Keratinocyte (primary cell): ENCODE results near the gene CYP19A1. TPM values are rescaled to one million over a fixed set of nuclear protein-coding genes. Genes with fewer than 3 reads are reported as not detected.

Source experiments
- DNase-seq: peaks from one replicate; pipeline ENCODE4 v3.0.0-alpha.2; 2011; ENCODE audit warnings: low read depth, missing footprints, low spot score
- FAIRE-seq: peaks from 2 replicates; lab custom pipeline; 2011; peaks lifted over from hg19 to GRCh38; lab: Jason Lieb, UNC
- H2AFZ ChIP-seq: 2 replicates; pipeline ENCODE4 v1.6.0; 2012; ENCODE audit warnings: low read length, control low read depth, inconsistent platforms; ENCODE audit not compliant: control insufficient read depth
- H3K27ac ChIP-seq: 2 replicates; pipeline ENCODE4 v1.5.1; 2011; ENCODE audit warnings: low read length; ENCODE audit not compliant: control insufficient read depth, insufficient read depth
- H3K27me3 ChIP-seq: 3 replicates; pipeline ENCODE4 v1.6.0; 2011; ENCODE audit warnings: low read length; ENCODE audit not compliant: control insufficient read depth, insufficient read depth; ENCODE audit errors: extremely low read depth
- H3K36me3 ChIP-seq, 2 experiments: 2 replicates in 1 of 2; 3 replicates in 1 of 2; pipeline ENCODE4 v1.5.1; 2011; ENCODE audit warnings: low read length in 2 of 2, mild to moderate bottlenecking in 1 of 2; ENCODE audit not compliant: control insufficient read depth in 2 of 2, insufficient read depth in 2 of 2; ENCODE audit errors: extremely low read depth in 1 of 2
- H3K4me1 ChIP-seq: 3 replicates; pipeline ENCODE4 v1.5.1; 2011; ENCODE audit warnings: low read length; ENCODE audit not compliant: control insufficient read depth, insufficient read depth; ENCODE audit errors: extremely low read depth
- H3K4me2 ChIP-seq: 3 replicates; pipeline ENCODE4 v1.6.0; 2011; ENCODE audit warnings: low read depth, low read length; ENCODE audit not compliant: control insufficient read depth, insufficient read depth; ENCODE audit errors: extremely low read depth
- H3K4me3 ChIP-seq, 3 experiments: fragments of 200-600 bp in 1 of 3; sonication (generic) in 1 of 3; 2 replicates in 2 of 3; 3 replicates in 1 of 3; pipeline ENCODE4 v1.5.1; 2011 to 2016; ENCODE audit warnings: low read length in 3 of 3, mild to moderate bottlenecking in 3 of 3, control low read depth in 2 of 3, inconsistent platforms in 1 of 3, low read depth in 1 of 3, mixed read lengths in 1 of 3, mixed run types in 1 of 3, moderate library complexity in 1 of 3; ENCODE audit not compliant: control insufficient read depth in 2 of 3, insufficient read depth in 2 of 3; ENCODE audit errors: extremely low read depth in 1 of 3
- H3K79me2 ChIP-seq: 2 replicates; pipeline ENCODE4 v1.6.0; 2012; ENCODE audit warnings: low read length; ENCODE audit not compliant: control insufficient read depth, insufficient read depth
- H3K9ac ChIP-seq: 3 replicates; pipeline ENCODE4 v1.6.0; 2011; ENCODE audit warnings: low read length; ENCODE audit not compliant: control insufficient read depth, insufficient read depth; ENCODE audit errors: extremely low read depth
- H3K9me1 ChIP-seq: 3 replicates; pipeline ENCODE4 v1.6.0; 2011; ENCODE audit warnings: low read length; ENCODE audit not compliant: control insufficient read depth, insufficient read depth; ENCODE audit errors: extremely low read depth
- H3K9me3 ChIP-seq: 2 replicates; pipeline ENCODE4 v1.5.1; 2012; ENCODE audit warnings: low read depth, low read length; ENCODE audit not compliant: control insufficient read depth
- H4K20me1 ChIP-seq: 3 replicates; pipeline ENCODE4 v1.6.0; 2011; ENCODE audit warnings: low read length; ENCODE audit not compliant: control insufficient read depth, insufficient read depth; ENCODE audit errors: extremely low read depth
- EZH2 ChIP-seq: IDR thresholded peaks from one replicate; pipeline ENCODE4 v1.6.1; 2012; ENCODE audit warnings: inconsistent platforms, mild to moderate bottlenecking, low read length, moderate library complexity
- dilution Hi-C: fragments of 300-500 bp; cut with MboI; formaldehyde crosslinking; loops from one replicate; pipeline ENCODE4 v1.7.0; 2020; ENCODE audit warnings: low sequenced_read_pairs; ENCODE audit not compliant: extremely low pct_ligation_motif_present
- polyA plus RNA-seq, 5 experiments: library from polyadenylated mRNA; depleted of rRNA in 3 of 5; stranded (reverse) in 3 of 5; stranded (forward) in 1 of 5; unstranded in 1 of 5; fragments of >200 nt; gene quantifications; 1 replicate in 1 of 5; 2 replicates in 3 of 5; 3 replicates in 1 of 5; pipeline versions ENCODE4 v1.2.1 to v1.2.3, GENCODE V29; 2011 to 2012; ENCODE audit warnings: missing spikeins in 2 of 5, low read depth in 1 of 5, low replicate concordance in 1 of 5
- TF ChIP-seq, protein P1 (sequence below), 3 experiments: IDR thresholded peaks in 1 of 3; conservative IDR thresholded peaks in 1 of 3; optimal IDR thresholded peaks in 1 of 3; 2 replicates in 2 of 3; 3 replicates in 1 of 3; pipeline versions ENCODE3 to v1.5.1; 2011; ENCODE audit warnings: low read length in 3 of 3, mild to moderate bottlenecking in 3 of 3, moderate library complexity in 2 of 3, control low read depth in 1 of 3, inconsistent platforms in 1 of 3; ENCODE audit not compliant: insufficient read depth in 2 of 3; ENCODE audit errors: extremely low read depth in 1 of 3

The CYP19A1 gene
- polyA plus RNA-seq, 1 donor (not counting 4 experiments of a cell fraction or from before 2014, with no cell fraction given), result not detected

DNA sequence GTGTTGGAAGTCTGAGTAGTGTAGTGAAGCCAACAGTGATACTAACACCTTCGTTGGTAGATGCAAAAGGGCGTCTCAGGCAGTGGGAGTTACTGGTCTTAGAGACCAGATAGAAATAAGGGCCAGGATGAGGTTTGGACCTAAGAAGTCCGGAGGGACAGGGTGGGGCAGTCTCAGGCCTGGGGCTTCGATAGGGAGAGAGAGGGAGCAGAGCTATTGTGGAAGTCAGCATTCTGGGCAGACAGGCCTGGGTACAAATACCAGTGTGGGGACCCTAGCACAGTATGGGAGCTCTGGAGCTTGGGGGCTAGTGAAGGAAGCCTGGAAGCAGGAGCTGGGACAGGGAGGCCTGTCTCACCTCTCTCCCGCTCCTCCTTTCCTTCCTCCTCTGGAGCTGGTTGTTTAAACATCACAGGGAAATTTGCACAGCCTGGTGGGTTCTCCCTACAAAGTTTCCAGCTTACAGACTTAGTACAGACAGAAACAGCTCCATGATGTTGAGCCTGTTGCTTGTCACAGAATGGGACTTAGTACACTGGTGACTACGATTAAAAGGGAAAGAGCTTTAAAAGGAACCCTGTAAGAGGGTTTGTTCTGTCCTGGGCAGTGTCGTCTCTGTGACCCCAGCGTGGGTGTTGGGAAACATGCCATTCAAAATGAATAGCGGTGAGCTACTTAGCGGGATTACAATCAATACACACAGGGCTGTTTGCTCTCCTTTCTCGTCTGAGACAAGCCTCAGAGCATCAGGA is 167.3 kb downstream of the CYP19A1 start:
- H2AFZ ChIP-seq, result no peak overlapping the region

DNA sequence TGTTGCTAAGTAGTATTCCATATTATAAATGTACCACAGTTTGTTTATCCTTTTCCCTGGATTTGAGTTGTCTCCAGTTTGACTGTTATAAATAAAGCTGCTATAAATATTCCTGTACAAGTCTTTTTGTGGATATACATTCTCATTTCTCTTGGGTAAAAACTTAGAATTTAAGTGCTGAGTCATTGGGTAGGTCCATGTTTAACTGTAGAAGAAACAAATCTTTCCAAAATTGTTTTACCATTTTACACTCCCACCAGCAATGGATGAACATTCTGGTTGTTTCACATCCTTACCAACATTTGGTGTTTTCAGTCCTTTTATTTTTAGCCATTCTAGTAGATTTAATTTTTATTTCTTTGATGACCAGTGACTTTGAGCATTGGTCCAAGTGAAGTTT is 169.7 kb downstream of the CYP19A1 start:
- Histone ChIP-seq H3K9ac (no peak overlapping the region), H2AFZ (no peak overlapping the region), H3K4me3 (no peak overlapping the region), H3K27ac (no peak overlapping the region), H4K20me1 (no peaks in the 10 kb centered on the region), H3K9me3 (no peaks in the 10 kb centered on the region), H3K4me1 (no peaks in the 10 kb centered on the region), H3K27me3 (no peaks in the 10 kb centered on the region), H3K4me2 (no peak overlapping the region), H3K36me3 (no peaks in the 10 kb centered on the region), H3K9me1 (no peaks in the 10 kb centered on the region), H3K79me2 (no peaks in the 10 kb centered on the region)
- no peak for FAIRE-seq
- no peak for TF ChIP-seq EZH2
- TF ChIP-seq, protein P1, sequence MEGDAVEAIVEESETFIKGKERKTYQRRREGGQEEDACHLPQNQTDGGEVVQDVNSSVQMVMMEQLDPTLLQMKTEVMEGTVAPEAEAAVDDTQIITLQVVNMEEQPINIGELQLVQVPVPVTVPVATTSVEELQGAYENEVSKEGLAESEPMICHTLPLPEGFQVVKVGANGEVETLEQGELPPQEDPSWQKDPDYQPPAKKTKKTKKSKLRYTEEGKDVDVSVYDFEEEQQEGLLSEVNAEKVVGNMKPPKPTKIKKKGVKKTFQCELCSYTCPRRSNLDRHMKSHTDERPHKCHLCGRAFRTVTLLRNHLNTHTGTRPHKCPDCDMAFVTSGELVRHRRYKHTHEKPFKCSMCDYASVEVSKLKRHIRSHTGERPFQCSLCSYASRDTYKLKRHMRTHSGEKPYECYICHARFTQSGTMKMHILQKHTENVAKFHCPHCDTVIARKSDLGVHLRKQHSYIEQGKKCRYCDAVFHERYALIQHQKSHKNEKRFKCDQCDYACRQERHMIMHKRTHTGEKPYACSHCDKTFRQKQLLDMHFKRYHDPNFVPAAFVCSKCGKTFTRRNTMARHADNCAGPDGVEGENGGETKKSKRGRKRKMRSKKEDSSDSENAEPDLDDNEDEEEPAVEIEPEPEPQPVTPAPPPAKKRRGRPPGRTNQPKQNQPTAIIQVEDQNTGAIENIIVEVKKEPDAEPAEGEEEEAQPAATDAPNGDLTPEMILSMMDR (optimal IDR thresholded peaks at IDR 0.05 in 1 of 3, IDR thresholded peaks at IDR 0.05 in 1 of 3, conservative IDR thresholded peaks at IDR 0.05 in 1 of 3; ENCODE audit: extremely low read depth in 1 of 3, insufficient read depth in 2 of 3, low read length in 3 of 3), result no peak
- dilution Hi-C loops, result no loop called here
- DNase-seq, result no peak

More for the DNA sequence above, 167.3 kb downstream of the CYP19A1 start:
- no peaks in the 10 kb centered on the region for H3K36me3 ChIP-seq
- H3K27ac ChIP-seq, result no peak overlapping the region
- H3K79me2 ChIP-seq, result no peaks in the 10 kb centered on the region
- dilution Hi-C loops, result no loop called here
- DNase-seq (no peak), FAIRE-seq (no peak)
- H3K27me3 ChIP-seq, result no peaks in the 10 kb centered on the region
- TF ChIP-seq, protein P1 (optimal IDR thresholded peaks at IDR 0.05 in 1 of 3, IDR thresholded peaks at IDR 0.05 in 1 of 3, conservative IDR thresholded peaks at IDR 0.05 in 1 of 3; ENCODE audit: extremely low read depth in 1 of 3, insufficient read depth in 2 of 3, low read length in 3 of 3), result no peak
- TF ChIP-seq EZH2, result no peak
- H3K9me3 ChIP-seq, result no peaks in the 10 kb centered on the region
- H4K20me1 ChIP-seq, result no peaks in the 10 kb centered on the region
- H3K4me1 ChIP-seq, result no peaks in the 10 kb centered on the region
- H3K4me3 ChIP-seq, result no peak overlapping the region
- no peak overlapping the region for H3K9ac ChIP-seq
- no peak overlapping the region for H3K4me2 ChIP-seq
- no peaks in the 10 kb centered on the region for H3K9me1 ChIP-seq
